HEK293 (cell line): ENCODE data around the gene USHBP1.

Source experiments
- CTCF ChIA-PET: fragments of 350-600 bp; formaldehyde crosslinking; extraction: SDS; loops from one replicate; lab custom pipeline; 2021; ENCODE audit warnings: antibody characterized with exemption; lab: Yijun Ruan, JAX
- POLR2A ChIA-PET: fragments of 300-600 bp; formaldehyde crosslinking; extraction: SDS; loops from one replicate; lab custom pipeline; 2020; ENCODE audit warnings: antibody characterized with exemption, inconsistent platforms; lab: Yijun Ruan, JAX
- H3K27ac ChIP-seq: fragments of 200-500 bp; sonication (Bioruptor generic); 2 replicates; pipeline ENCODE4 v1.5.1; 2014; ENCODE audit warnings: low read depth, low read length, control low read depth, inconsistent platforms; ENCODE audit errors: extremely low read depth
- H3K36me3 ChIP-seq, 2 experiments: fragments of 200-500 bp in 1 of 2; sonication (Bioruptor generic) in 1 of 2; 1 replicate in 1 of 2; 2 replicates in 1 of 2; pipeline ENCODE4 v1.5.1; 2014 to 2017; ENCODE audit warnings: inconsistent platforms in 2 of 2, low read length in 2 of 2; ENCODE audit not compliant: control insufficient read depth in 2 of 2, insufficient read depth in 1 of 2
- H3K4me1 ChIP-seq: fragments of 200-500 bp; sonication (Bioruptor generic); 2 replicates; pipeline ENCODE4 v1.5.1; 2014; ENCODE audit warnings: mild to moderate bottlenecking, low read length, inconsistent platforms; ENCODE audit not compliant: control insufficient read depth, insufficient read depth
- H3K4me3 ChIP-seq: 2 replicates; pipeline ENCODE4 v1.5.1; 2011; ENCODE audit warnings: low read depth, mild to moderate bottlenecking, control low read depth, low read length, moderate library complexity
- H3K9me3 ChIP-seq: fragments of 200-500 bp; sonication (Bioruptor generic); 2 replicates; pipeline ENCODE4 v1.5.1; 2014; ENCODE audit warnings: low read depth, low read length, inconsistent platforms; ENCODE audit not compliant: control insufficient read depth, insufficient read depth
- FEZF1 ChIP-seq: fragments of 450-650 bp; formaldehyde crosslinking; IDR thresholded peaks from 2 replicates; pipeline ENCODE4 v1.5.1; 2016; ENCODE audit warnings: missing biosample characterization, missing genetic modification characterization
- GLIS2 ChIP-seq: fragments of 450-650 bp; formaldehyde crosslinking; IDR thresholded peaks from 2 replicates; pipeline ENCODE4 v1.5.1; 2016; ENCODE audit warnings: missing biosample characterization, missing genetic modification characterization
- KLF8 ChIP-seq: fragments of 450-650 bp; formaldehyde crosslinking; IDR thresholded peaks from 2 replicates; pipeline ENCODE4 v1.5.1; 2016; ENCODE audit warnings: missing biosample characterization, missing genetic modification characterization
- SCRT1 ChIP-seq: fragments of 450-650 bp; formaldehyde crosslinking; IDR thresholded peaks from 2 replicates; pipeline ENCODE4 v1.5.1; 2016; ENCODE audit warnings: missing biosample characterization, missing genetic modification characterization, borderline replicate concordance
- ZNF140 ChIP-seq: fragments of 450-650 bp; formaldehyde crosslinking; IDR thresholded peaks from 2 replicates; pipeline ENCODE4 v1.5.1; 2016; ENCODE audit warnings: missing biosample characterization, missing genetic modification characterization
- ZNF146 ChIP-seq: fragments of 450-650 bp; formaldehyde crosslinking; IDR thresholded peaks from 2 replicates; pipeline ENCODE4 v1.5.1; 2016; ENCODE audit warnings: missing biosample characterization, missing genetic modification characterization
- ZNF16 ChIP-seq: fragments of 450-650 bp; formaldehyde crosslinking; IDR thresholded peaks from 2 replicates; pipeline ENCODE4 v1.5.1; 2016; ENCODE audit warnings: low read depth, missing biosample characterization, missing genetic modification characterization
- ZNF221 ChIP-seq: fragments of 450-650 bp; formaldehyde crosslinking; IDR thresholded peaks from 2 replicates; pipeline ENCODE4 v1.5.1; 2017; ENCODE audit warnings: missing biosample characterization, missing genetic modification characterization, borderline replicate concordance
- ZNF292 ChIP-seq: fragments of 450-650 bp; formaldehyde crosslinking; IDR thresholded peaks from 2 replicates; pipeline ENCODE4 v1.5.1; 2016; ENCODE audit warnings: low read depth, missing biosample characterization, missing genetic modification characterization, borderline replicate concordance
- ZNF311 ChIP-seq: fragments of 450-650 bp; formaldehyde crosslinking; IDR thresholded peaks from 2 replicates; pipeline ENCODE4 v1.5.1; 2017; ENCODE audit warnings: missing biosample characterization, missing genetic modification characterization, borderline replicate concordance
- ZNF350 ChIP-seq: fragments of 450-650 bp; formaldehyde crosslinking; IDR thresholded peaks from 2 replicates; pipeline ENCODE4 v1.5.0; 2017; ENCODE audit warnings: missing biosample characterization, mild to moderate bottlenecking, missing genetic modification characterization
- ZNF600 ChIP-seq: fragments of 450-650 bp; formaldehyde crosslinking; IDR thresholded peaks from 2 replicates; pipeline ENCODE4 v1.5.1; 2016; ENCODE audit warnings: missing biosample characterization, missing genetic modification characterization
- ZNF621 ChIP-seq: fragments of 450-650 bp; formaldehyde crosslinking; IDR thresholded peaks from 2 replicates; pipeline ENCODE4 v1.5.1; 2017; ENCODE audit warnings: missing biosample characterization, missing genetic modification characterization
- ZNF645 ChIP-seq: fragments of 450-650 bp; formaldehyde crosslinking; IDR thresholded peaks from 2 replicates; pipeline ENCODE4; 2016; ENCODE audit warnings: missing biosample characterization, missing genetic modification characterization
- ZNF776 ChIP-seq: fragments of 450-650 bp; formaldehyde crosslinking; IDR thresholded peaks from 2 replicates; pipeline ENCODE4 v1.5.0; 2017; ENCODE audit warnings: missing biosample characterization, missing genetic modification characterization, borderline replicate concordance
- ZSCAN16 ChIP-seq: fragments of 450-650 bp; formaldehyde crosslinking; IDR thresholded peaks from 2 replicates; pipeline ENCODE4 v1.5.1; 2016; ENCODE audit warnings: missing biosample characterization, missing genetic modification characterization
- TF ChIP-seq, protein P1 (sequence below): fragments of 450-650 bp; formaldehyde crosslinking; IDR thresholded peaks from 2 replicates; pipeline ENCODE4 v1.5.1; 2016; ENCODE audit warnings: missing biosample characterization, missing genetic modification characterization
- TF ChIP-seq, protein P2 (sequence below): fragments of 450-650 bp; formaldehyde crosslinking; IDR thresholded peaks from 2 replicates; pipeline ENCODE4 v1.5.1; 2016; ENCODE audit warnings: missing biosample characterization, missing genetic modification characterization
- TF ChIP-seq, protein P3 (sequence below): fragments of 450-650 bp; formaldehyde crosslinking; conservative IDR thresholded peaks from 2 replicates; pipeline ENCODE4 v1.5.1; 2016; ENCODE audit warnings: low read depth, missing biosample characterization, missing genetic modification characterization
- TF ChIP-seq, protein P4 (sequence below): fragments of 450-650 bp; formaldehyde crosslinking; IDR thresholded peaks from 2 replicates; pipeline ENCODE4 v1.5.1; 2016; ENCODE audit warnings: missing biosample characterization, missing genetic modification characterization

USHBP1 gene

GRCh38 chr19:17266026-17266425 lies 1.5 kb upstream of the USHBP1 start (continued):
- no peak for TF ChIP-seq GLIS2 (tag by site-specific recombination)
- TF ChIP-seq, protein P1, sequence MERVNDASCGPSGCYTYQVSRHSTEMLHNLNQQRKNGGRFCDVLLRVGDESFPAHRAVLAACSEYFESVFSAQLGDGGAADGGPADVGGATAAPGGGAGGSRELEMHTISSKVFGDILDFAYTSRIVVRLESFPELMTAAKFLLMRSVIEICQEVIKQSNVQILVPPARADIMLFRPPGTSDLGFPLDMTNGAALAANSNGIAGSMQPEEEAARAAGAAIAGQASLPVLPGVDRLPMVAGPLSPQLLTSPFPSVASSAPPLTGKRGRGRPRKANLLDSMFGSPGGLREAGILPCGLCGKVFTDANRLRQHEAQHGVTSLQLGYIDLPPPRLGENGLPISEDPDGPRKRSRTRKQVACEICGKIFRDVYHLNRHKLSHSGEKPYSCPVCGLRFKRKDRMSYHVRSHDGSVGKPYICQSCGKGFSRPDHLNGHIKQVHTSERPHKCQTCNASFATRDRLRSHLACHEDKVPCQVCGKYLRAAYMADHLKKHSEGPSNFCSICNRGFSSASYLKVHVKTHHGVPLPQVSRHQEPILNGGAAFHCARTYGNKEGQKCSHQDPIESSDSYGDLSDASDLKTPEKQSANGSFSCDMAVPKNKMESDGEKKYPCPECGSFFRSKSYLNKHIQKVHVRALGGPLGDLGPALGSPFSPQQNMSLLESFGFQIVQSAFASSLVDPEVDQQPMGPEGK (tag by site-specific recombination): no peak
- TF ChIP-seq, all 188 proteins: peak for 0

- ChIA-PET POLR2A (interaction anchor here (1.3 kb wide), 1 partner anchor 15 kb away, joined by 3 read pairs; no protein-coding TSS in a partner anchor), CTCF (interaction anchor here (0.6 to 5.5 kb wide), 5 partner anchors 19 to 1132 kb away, joined by 3 to 37 read pairs (median 5); partner anchors contain the start of genes ANKLE1 and USE1)
- no peaks in the 10 kb centered on the region for H3K9me3 ChIP-seq
- H3K4me1 ChIP-seq: no peaks in the 10 kb centered on the region
- no peak overlapping the region for H3K27ac ChIP-seq
- peaks cover 0 to 4% of the 10 kb centered on the region in 2 experiments; a peak in 2 of 3 replicates for H3K36me3 ChIP-seq
- TF ChIP-seq ZNF311 (tag by site-specific recombination) (no peak), ZNF221 (tag by site-specific recombination) (no peak), ZNF621 (tag by site-specific recombination) (no peak), ZNF16 (tag by site-specific recombination) (peak; percentile 94), ZNF776 (tag by site-specific recombination) (no peak)
- TF ChIP-seq, protein P2, sequence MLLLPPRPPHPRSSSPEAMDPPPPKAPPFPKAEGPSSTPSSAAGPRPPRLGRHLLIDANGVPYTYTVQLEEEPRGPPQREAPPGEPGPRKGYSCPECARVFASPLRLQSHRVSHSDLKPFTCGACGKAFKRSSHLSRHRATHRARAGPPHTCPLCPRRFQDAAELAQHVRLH: 0 out of 2 replicates have a peak, but pooled peaks have one; percentile 28
- no peak overlapping the region for H3K4me3 ChIP-seq
Observed at GRCh38 chr19:17263712-17264640, 569 bp downstream of the USHBP1 start.

DNA sequence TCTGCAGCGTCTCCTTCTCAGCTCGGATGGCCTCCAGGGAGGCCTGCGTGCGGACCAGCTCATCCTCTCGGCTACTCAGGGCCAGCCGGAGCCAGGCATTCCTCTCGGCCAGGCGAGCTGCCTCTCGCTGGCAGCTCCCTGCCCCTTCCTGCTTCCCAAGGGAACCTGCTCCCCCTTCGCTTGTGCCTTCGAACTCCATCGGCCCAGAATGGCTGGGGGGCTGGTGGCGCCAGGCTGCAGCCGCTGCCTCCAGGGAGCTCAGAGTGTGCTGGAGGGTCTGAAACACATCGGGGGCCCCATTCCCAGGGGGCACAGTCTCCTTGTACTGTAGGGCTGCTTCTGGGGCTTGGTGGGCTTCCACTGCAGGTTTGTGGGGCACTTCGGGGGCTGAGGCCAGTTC lies 2.0 kb downstream of the USHBP1 start:
- CTCF ChIA-PET: interaction anchor here (0.6 to 1.0 kb wide), 3 partner anchors 15 to 27 kb away, joined by 3 to 4 read pairs (median 3); no protein-coding TSS in a partner anchor
- Histone ChIP-seq H3K4me3 (no peak overlapping the region), H3K9me3 (no peaks in the 10 kb centered on the region), H3K4me1 (no peaks in the 10 kb centered on the region), H3K27ac (no peak overlapping the region), H3K36me3 (no peaks in the 10 kb centered on the region)
- POLR2A ChIA-PET: no interaction called here
- TF ChIP-seq SCRT1 (tag by site-specific recombination) (no peak), ZNF146 (tag by site-specific recombination) (no peak), ZSCAN16 (tag by site-specific recombination) (no peak), ZNF645 (tag by site-specific recombination) (no peak), KLF8 (tag by site-specific recombination) (no peak), ZNF350 (tag by site-specific recombination) (no peak), FEZF1 (tag by site-specific recombination) (no peak), ZNF140 (tag by site-specific recombination) (no peak), ZNF600 (tag by site-specific recombination) (no peak), ZNF292 (tag by site-specific recombination) (no peak)
- TF ChIP-seq, protein P3, sequence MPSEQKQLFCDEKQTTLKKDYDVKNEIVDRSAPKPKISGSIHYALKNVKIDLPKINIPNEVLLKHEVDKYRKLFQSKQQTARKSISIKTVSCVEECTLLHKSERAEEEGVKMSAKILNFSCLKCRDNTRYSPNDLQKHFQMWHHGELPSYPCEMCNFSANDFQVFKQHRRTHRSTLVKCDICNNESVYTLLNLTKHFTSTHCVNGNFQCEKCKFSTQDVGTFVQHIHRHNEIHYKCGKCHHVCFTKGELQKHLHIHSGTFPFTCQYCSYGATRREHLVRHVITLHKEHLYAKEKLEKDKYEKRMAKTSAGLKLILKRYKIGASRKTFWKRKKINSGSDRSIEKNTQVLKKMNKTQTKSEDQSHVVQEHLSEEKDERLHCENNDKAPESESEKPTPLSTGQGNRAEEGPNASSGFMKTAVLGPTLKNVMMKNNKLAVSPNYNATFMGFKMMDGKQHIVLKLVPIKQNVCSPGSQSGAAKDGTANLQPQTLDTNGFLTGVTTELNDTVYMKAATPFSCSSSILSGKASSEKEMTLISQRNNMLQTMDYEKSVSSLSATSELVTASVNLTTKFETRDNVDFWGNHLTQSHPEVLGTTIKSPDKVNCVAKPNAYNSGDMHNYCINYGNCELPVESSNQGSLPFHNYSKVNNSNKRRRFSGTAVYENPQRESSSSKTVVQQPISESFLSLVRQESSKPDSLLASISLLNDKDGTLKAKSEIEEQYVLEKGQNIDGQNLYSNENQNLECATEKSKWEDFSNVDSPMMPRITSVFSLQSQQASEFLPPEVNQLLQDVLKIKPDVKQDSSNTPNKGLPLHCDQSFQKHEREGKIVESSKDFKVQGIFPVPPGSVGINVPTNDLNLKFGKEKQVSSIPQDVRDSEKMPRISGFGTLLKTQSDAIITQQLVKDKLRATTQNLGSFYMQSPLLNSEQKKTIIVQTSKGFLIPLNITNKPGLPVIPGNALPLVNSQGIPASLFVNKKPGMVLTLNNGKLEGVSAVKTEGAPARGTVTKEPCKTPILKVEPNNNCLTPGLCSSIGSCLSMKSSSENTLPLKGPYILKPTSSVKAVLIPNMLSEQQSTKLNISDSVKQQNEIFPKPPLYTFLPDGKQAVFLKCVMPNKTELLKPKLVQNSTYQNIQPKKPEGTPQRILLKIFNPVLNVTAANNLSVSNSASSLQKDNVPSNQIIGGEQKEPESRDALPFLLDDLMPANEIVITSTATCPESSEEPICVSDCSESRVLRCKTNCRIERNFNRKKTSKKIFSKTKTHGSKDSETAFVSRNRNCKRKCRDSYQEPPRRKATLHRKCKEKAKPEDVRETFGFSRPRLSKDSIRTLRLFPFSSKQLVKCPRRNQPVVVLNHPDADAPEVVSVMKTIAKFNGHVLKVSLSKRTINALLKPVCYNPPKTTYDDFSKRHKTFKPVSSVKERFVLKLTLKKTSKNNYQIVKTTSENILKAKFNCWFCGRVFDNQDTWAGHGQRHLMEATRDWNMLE: no peak
- TF ChIP-seq, protein P4, sequence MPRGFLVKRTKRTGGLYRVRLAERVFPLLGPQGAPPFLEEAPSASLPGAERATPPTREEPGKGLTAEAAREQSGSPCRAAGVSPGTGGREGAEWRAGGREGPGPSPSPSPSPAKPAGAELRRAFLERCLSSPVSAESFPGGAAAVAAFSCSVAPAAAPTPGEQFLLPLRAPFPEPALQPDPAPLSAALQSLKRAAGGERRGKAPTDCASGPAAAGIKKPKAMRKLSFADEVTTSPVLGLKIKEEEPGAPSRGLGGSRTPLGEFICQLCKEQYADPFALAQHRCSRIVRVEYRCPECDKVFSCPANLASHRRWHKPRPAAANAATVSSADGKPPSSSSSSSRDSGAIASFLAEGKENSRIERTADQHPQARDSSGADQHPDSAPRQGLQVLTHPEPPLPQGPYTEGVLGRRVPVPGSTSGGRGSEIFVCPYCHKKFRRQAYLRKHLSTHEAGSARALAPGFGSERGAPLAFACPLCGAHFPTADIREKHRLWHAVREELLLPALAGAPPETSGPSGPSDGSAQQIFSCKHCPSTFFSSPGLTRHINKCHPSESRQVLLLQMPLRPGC: no peak
